Tibial nerve (tissue), 4 donors: ENCODE measurements around the gene CMSS1.

Experiments
- CTCF ChIP-seq, 5 experiments: fragments of 200-600 bp in 3 of 5; fragments of 450-650 bp in 2 of 5; sonication (generic) in 3 of 5; IDR thresholded peaks; one replicate each; pipeline ENCODE4 v1.5.1; 2016 to 2019; ENCODE audit warnings: antibody characterized with exemption in 5 of 5, mild to moderate bottlenecking in 3 of 5, moderate library complexity in 2 of 5
- EP300 ChIP-seq, 2 donors: sonication (generic); formaldehyde crosslinking; IDR thresholded peaks; one replicate each; pipeline ENCODE4 v1.6.1; 2017; ENCODE audit warnings: antibody characterized with exemption in 2 of 2, mild to moderate bottlenecking in 1 of 2
- POLR2A ChIP-seq, 2 donors: fragments of 450-650 bp; IDR thresholded peaks; one replicate each; pipeline ENCODE4 v1.6.1; 2017; ENCODE audit warnings: antibody characterized with exemption in 2 of 2, mild to moderate bottlenecking in 2 of 2, moderate library complexity in 2 of 2

- TF ChIP-seq CTCF (IDR thresholded peaks at IDR 0.05): no peak
- peak in 1 of 2 donors; percentile 2 for TF ChIP-seq EP300 (IDR thresholded peaks at IDR 0.05)
- TF ChIP-seq POLR2A (IDR thresholded peaks at IDR 0.05): no peak
These were observed 55.8 kb downstream of the CMSS1 start for GRCh38 chr3:99873269-99874102.
